SU-DHL-6 (cell line): ENCODE results near the gene KBTBD13.

Source experiments
- H2AFZ ChIP-seq: fragments of 200-600 bp; sonication (generic); 2 replicates; pipeline ENCODE4 v1.6.1; 2014; ENCODE audit warnings: low read depth, mild to moderate bottlenecking, moderate library complexity, mixed read lengths, antibody characterized with exemption, low read length; ENCODE audit not compliant: severe bottlenecking
- H3F3A ChIP-seq: fragments of 200-600 bp; shearing (Covaris generic); 2 replicates; pipeline ENCODE4 v1.6.0; 2016; ENCODE audit warnings: antibody characterized with exemption, mild to moderate bottlenecking; ENCODE audit not compliant: insufficient read depth
- H3K27ac ChIP-seq: fragments of 200-600 bp; sonication (generic); 2 replicates; pipeline ENCODE4 v1.5.1; 2016; ENCODE audit warnings: low read depth, mild to moderate bottlenecking, low read length, moderate library complexity, mixed read lengths
- H3K27me3 ChIP-seq: fragments of 200-600 bp; sonication (generic), shearing (Covaris generic); 2 replicates; pipeline ENCODE4 v1.6.0; 2014; ENCODE audit warnings: mild to moderate bottlenecking, low read length
- H3K36me3 ChIP-seq: fragments of 200-600 bp; sonication (generic); 2 replicates; pipeline ENCODE4 v1.6.1; 2014; ENCODE audit warnings: mild to moderate bottlenecking, low read length, mixed read lengths
- H3K4me2 ChIP-seq: fragments of 300-600, 200-600 bp; shearing (Covaris generic), sonication (generic); 2 replicates; pipeline ENCODE4 v1.6.0; 2014; ENCODE audit warnings: low read length, low read depth, mild to moderate bottlenecking; ENCODE audit not compliant: poor library complexity, severe bottlenecking
- H3K4me3 ChIP-seq: fragments of 200-600 bp; sonication (generic); 2 replicates; pipeline ENCODE4 v1.5.1; 2014; ENCODE audit warnings: antibody characterized with exemption, low read length, mild to moderate bottlenecking, mixed read lengths; ENCODE audit not compliant: insufficient read depth, poor library complexity, severe bottlenecking
- H3K79me2 ChIP-seq: fragments of 200-600 bp; sonication (generic); 2 replicates; pipeline ENCODE4 v1.6.1; 2014; ENCODE audit warnings: mild to moderate bottlenecking, low read length, moderate library complexity; ENCODE audit not compliant: insufficient read depth
- H3K9ac ChIP-seq: fragments of 200-600 bp; sonication (generic); 2 replicates; pipeline ENCODE4 v1.7.0; 2014; ENCODE audit warnings: mild to moderate bottlenecking, low read length
- H3K9me2 ChIP-seq: fragments of 200-600 bp; sonication (generic); replicated peaks from 2 replicates; pipeline ENCODE4 v1.6.1; 2014; ENCODE audit warnings: low read length; ENCODE audit not compliant: insufficient read depth
- H3K9me3 ChIP-seq: fragments of 200-600 bp; sonication (generic); 2 replicates; pipeline ENCODE4 v1.6.1; 2014; ENCODE audit warnings: low read length, mixed read lengths; ENCODE audit not compliant: insufficient read depth
- H4K20me1 ChIP-seq: fragments of 200-600 bp; sonication (generic); 2 replicates; pipeline ENCODE4 v1.6.1; 2014; ENCODE audit warnings: low read depth, mild to moderate bottlenecking, antibody characterized with exemption, low read length, moderate library complexity, mixed read lengths
- EZH2phosphoT487 ChIP-seq: fragments of 200-600 bp; sonication (generic), shearing (Covaris generic); conservative IDR thresholded peaks from 2 replicates; pipeline ENCODE4 v1.6.1; 2018; ENCODE audit warnings: mild to moderate bottlenecking, antibody characterized with exemption, low read length, moderate library complexity, mixed read lengths
- TF ChIP-seq, protein P1 (sequence below): fragments of 200-600 bp; sonication (generic); IDR thresholded peaks from one replicate; pipeline ENCODE4 v1.5.1; 2017; ENCODE audit warnings: antibody characterized with exemption, mild to moderate bottlenecking, low read length, moderate library complexity; ENCODE audit not compliant: insufficient read depth, poor library complexity, severe bottlenecking

Gene KBTBD13

DNA sequence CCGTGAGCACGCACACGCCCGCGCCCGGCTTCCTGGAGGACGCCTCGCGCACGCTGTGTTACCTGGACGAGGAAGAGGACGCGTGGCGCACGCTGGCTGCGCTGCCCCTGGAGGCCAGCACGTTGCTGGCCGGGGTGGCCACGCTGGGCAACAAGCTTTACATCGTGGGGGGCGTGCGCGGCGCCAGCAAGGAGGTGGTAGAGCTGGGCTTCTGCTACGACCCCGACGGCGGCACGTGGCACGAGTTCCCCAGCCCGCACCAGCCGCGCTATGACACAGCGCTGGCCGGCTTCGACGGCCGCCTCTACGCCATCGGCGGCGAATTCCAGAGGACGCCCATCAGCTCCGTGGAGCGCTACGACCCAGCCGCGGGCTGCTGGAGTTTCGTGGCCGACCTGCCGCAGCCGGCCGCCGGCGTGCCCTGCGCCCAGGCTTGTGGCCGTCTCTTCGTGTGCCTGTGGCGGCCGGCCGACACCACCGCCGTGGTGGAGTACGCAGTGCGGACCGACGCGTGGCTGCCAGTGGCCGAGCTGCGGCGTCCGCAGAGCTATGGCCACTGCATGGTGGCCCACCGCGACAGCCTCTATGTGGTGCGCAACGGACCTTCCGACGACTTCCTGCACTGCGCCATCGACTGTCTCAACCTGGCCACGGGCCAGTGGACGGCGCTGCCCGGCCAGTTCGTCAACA, 890 bp downstream of the KBTBD13 start:
- Histone ChIP-seq H3K4me2 (no peak overlapping the region), H4K20me1 (no peaks in the 10 kb centered on the region), H3K4me3 (no peak overlapping the region), H3K27me3 (no peaks in the 10 kb centered on the region), H3K9ac (no peak overlapping the region), H2AFZ (no peak overlapping the region), H3K9me3 (no peaks in the 10 kb centered on the region), H3F3A (no peaks in the 10 kb centered on the region), H3K9me2 (no peaks in the 10 kb centered on the region), H3K79me2 (no peaks in the 10 kb centered on the region), H3K36me3 (no peaks in the 10 kb centered on the region), H3K27ac (no peak overlapping the region)
- no peak for TF ChIP-seq EZH2phosphoT487
- TF ChIP-seq, protein P1, sequence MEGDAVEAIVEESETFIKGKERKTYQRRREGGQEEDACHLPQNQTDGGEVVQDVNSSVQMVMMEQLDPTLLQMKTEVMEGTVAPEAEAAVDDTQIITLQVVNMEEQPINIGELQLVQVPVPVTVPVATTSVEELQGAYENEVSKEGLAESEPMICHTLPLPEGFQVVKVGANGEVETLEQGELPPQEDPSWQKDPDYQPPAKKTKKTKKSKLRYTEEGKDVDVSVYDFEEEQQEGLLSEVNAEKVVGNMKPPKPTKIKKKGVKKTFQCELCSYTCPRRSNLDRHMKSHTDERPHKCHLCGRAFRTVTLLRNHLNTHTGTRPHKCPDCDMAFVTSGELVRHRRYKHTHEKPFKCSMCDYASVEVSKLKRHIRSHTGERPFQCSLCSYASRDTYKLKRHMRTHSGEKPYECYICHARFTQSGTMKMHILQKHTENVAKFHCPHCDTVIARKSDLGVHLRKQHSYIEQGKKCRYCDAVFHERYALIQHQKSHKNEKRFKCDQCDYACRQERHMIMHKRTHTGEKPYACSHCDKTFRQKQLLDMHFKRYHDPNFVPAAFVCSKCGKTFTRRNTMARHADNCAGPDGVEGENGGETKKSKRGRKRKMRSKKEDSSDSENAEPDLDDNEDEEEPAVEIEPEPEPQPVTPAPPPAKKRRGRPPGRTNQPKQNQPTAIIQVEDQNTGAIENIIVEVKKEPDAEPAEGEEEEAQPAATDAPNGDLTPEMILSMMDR, result no peak

DNA sequence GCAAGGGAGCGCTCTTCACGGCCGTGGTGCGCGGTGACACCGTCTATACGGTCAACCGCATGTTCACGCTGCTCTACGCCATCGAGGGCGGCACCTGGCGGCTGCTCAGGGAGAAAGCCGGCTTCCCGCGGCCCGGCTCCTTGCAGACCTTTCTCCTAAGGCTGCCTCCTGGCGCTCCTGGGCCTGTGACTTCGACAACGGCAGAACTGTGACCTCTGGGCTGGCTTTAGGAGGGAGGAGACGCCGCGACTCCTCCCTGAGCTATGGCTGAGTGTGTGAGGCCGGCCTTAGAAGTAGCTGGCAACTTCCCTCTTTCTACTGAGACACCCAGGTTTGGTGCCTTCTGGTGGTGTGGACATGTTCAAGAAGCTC, 1.4 kb downstream of the KBTBD13 start:
- H3K79me2 ChIP-seq, result no peaks in the 10 kb centered on the region
- no peaks in the 10 kb centered on the region for H4K20me1 ChIP-seq
- no peaks in the 10 kb centered on the region for H3K9me3 ChIP-seq
- no peaks in the 10 kb centered on the region for H3F3A ChIP-seq
- TF ChIP-seq, protein P1, result no peak
- no peak for TF ChIP-seq EZH2phosphoT487
- no peaks in the 10 kb centered on the region for H3K27me3 ChIP-seq
- no peak overlapping the region for H3K27ac ChIP-seq
- H3K9me2 ChIP-seq, result no peaks in the 10 kb centered on the region
- H2AFZ ChIP-seq, result no peak overlapping the region
- H3K9ac ChIP-seq, result no peak overlapping the region
- no peaks in the 10 kb centered on the region for H3K36me3 ChIP-seq
- no peak overlapping the region for H3K4me3 ChIP-seq
- H3K4me2 ChIP-seq, result no peak overlapping the region

DNA sequence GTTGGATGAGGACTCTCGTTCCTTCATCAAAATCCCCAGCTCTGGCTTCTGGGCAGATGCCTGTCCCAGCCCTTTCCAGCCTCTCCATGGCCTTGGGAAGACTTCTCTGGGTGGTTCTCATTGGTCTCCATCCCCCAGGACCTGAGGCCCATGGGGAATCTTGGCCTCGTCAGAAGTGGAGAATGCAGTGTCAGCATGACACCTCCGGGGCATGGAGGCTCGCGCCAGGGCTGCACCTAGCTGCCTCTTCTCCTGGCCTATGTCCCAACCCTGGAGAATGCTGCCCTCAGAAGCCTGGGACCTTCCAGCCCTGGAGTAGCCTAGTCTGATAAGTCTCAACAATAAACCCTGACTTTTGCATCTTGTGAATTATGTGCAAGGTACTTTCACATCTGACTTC, 3.0 kb downstream of the KBTBD13 start:
- H3K9ac ChIP-seq, result no peak overlapping the region

More for the DNA sequence above, 3.0 kb downstream of the KBTBD13 start:
- Histone ChIP-seq H3K27ac (no peak overlapping the region), H3K4me3 (no peak overlapping the region), H3K36me3 (no peaks in the 10 kb centered on the region), H3K79me2 (no peaks in the 10 kb centered on the region), H3K9me2 (no peaks in the 10 kb centered on the region), H4K20me1 (no peaks in the 10 kb centered on the region), H3K9me3 (no peaks in the 10 kb centered on the region), H3F3A (no peaks in the 10 kb centered on the region), H3K27me3 (no peaks in the 10 kb centered on the region), H2AFZ (no peak overlapping the region), H3K4me2 (no peak overlapping the region)
- TF ChIP-seq, protein P1, result no peak
